ENCODE results near the gene CYB5R3.

DNA sequence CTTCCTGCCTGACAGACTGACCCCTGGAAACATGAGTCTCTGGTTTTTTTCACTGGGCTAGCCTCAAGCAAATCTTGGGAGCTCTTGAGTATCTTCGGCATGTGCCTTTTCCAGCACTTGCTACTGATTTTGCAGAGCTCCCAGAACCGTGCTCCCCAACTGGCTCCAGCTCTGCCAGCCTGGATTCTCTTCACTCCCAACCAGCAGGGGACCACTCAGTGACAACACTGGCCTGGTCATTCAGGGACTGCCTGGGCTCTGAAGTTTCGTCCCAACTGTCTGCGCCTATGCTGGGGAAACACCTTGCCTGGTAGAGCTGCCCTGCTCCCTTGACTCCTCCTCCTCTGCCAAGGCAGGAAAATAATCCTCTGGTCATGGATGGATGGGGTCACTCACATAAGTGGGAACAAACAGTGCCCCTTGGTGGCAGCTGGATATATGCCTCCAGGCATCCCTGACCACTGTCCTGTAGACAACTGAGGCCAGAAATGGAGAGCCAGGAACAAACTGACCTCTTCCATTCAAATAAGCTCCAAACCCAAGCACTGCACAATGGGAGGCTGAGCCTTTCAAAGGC, 64.7 kb downstream of the CYB5R3 start:
- TF ChIP-seq, protein P1, sequence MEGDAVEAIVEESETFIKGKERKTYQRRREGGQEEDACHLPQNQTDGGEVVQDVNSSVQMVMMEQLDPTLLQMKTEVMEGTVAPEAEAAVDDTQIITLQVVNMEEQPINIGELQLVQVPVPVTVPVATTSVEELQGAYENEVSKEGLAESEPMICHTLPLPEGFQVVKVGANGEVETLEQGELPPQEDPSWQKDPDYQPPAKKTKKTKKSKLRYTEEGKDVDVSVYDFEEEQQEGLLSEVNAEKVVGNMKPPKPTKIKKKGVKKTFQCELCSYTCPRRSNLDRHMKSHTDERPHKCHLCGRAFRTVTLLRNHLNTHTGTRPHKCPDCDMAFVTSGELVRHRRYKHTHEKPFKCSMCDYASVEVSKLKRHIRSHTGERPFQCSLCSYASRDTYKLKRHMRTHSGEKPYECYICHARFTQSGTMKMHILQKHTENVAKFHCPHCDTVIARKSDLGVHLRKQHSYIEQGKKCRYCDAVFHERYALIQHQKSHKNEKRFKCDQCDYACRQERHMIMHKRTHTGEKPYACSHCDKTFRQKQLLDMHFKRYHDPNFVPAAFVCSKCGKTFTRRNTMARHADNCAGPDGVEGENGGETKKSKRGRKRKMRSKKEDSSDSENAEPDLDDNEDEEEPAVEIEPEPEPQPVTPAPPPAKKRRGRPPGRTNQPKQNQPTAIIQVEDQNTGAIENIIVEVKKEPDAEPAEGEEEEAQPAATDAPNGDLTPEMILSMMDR (IDR thresholded peaks at IDR 0.05): no peak
- TF ChIP-seq TEAD4 (CRISPR knock-in tag; IDR thresholded peaks at IDR 0.05) (no peak), MYBL2 (CRISPR knock-in tag; IDR thresholded peaks at IDR 0.05) (no peak), CREM (CRISPR knock-in tag; IDR thresholded peaks at IDR 0.05) (no peak), TP53 (CRISPR knock-in tag; IDR thresholded peaks at IDR 0.05) (no peak)
- TF ChIP-seq, protein P2, sequence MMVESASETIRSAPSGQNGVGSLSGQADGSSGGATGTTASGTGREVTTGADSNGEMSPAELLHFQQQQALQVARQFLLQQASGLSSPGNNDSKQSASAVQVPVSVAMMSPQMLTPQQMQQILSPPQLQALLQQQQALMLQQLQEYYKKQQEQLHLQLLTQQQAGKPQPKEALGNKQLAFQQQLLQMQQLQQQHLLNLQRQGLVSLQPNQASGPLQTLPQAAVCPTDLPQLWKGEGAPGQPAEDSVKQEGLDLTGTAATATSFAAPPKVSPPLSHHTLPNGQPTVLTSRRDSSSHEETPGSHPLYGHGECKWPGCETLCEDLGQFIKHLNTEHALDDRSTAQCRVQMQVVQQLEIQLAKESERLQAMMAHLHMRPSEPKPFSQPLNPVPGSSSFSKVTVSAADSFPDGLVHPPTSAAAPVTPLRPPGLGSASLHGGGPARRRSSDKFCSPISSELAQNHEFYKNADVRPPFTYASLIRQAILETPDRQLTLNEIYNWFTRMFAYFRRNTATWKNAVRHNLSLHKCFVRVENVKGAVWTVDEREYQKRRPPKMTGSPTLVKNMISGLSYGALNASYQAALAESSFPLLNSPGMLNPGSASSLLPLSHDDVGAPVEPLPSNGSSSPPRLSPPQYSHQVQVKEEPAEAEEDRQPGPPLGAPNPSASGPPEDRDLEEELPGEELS (CRISPR knock-in tag; IDR thresholded peaks at IDR 0.05): no peak
- TF ChIP-seq, protein P3, sequence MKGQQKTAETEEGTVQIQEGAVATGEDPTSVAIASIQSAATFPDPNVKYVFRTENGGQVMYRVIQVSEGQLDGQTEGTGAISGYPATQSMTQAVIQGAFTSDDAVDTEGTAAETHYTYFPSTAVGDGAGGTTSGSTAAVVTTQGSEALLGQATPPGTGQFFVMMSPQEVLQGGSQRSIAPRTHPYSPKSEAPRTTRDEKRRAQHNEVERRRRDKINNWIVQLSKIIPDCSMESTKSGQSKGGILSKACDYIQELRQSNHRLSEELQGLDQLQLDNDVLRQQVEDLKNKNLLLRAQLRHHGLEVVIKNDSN (CRISPR knock-in tag; IDR thresholded peaks at IDR 0.05): no peak
- TF ChIP-seq, protein P4, sequence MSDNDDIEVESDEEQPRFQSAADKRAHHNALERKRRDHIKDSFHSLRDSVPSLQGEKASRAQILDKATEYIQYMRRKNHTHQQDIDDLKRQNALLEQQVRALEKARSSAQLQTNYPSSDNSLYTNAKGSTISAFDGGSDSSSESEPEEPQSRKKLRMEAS (CRISPR knock-in tag; IDR thresholded peaks at IDR 0.05): no peak

All from WTC11 (cell line).